ENCODE results near the gene KRTAP5-3. TPM values are rescaled to one million over a fixed set of nuclear protein-coding genes. Genes with fewer than 3 reads are reported as not detected.

The KRTAP5-3 gene
- total and polyA plus RNA-seq, 9 of the 15 experiments (the other 6 are each of a cell fraction or from before 2014, with no cell fraction given), result not detected

DNA sequence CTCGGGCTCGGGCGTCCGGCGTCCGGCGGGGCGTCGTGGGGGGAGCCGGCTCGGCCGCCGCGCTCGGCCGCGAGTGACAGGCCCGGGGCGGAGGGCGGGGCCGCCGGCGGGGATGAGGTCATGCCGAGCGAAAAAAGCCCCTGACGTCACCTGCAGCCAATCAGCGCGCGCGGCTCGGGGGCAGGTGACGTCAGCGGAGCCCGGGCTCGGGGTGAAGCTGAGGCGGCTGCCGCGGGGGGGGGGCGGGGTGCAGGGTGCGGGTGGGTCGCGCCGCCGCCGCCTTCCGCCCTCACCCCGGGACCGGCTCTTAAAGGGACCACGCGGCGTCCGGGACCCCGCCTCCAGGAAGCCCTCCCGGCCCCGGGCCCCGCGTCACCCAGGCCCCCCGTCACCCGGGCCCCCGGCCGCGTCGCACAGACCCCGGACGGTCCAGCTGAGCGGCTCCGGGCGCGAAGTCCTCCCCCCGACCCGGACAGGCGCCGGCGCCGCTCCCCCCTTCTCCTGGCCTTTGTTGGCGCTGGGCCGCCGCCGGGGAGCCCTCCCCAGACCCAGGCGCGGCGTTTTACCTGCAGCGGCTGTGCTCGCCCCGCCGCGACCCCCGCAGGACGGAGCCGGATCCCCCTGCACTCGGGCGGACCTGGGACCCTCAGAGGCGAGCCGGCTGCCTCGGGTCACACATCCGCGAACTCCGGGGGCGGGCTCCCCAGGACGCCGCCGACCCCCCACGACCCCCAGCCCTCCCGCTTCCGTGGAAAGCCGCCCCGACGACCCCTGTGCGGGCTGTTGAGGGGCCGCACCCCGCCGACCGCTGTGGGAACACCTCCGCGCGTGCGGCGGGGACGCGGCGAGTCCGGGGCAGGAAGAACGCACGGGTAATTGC is 35.8 kb downstream of the KRTAP5-3 start, which contains the start of gene DUSP8 (continued):
- 0 out of 4 replicates have a peak, but pooled peaks of 1 of the 2 experiments have one; percentile 8 for TF ChIP-seq NONO (IDR thresholded peaks at IDR 0.05; ENCODE audit: low read depth in 2 of 2, low read length in 1 of 2)
- TF ChIP-seq NR0B1 (IDR thresholded peaks at IDR 0.05; ENCODE audit: partially characterized antibody), result no peak
- no peak for TF ChIP-seq SAFB (IDR thresholded peaks at IDR 0.05; ENCODE audit: borderline replicate concordance, low read depth, low read length)
- no peak for TF ChIP-seq GATAD2A (IDR thresholded peaks at IDR 0.05)
- TF ChIP-seq, protein P1, sequence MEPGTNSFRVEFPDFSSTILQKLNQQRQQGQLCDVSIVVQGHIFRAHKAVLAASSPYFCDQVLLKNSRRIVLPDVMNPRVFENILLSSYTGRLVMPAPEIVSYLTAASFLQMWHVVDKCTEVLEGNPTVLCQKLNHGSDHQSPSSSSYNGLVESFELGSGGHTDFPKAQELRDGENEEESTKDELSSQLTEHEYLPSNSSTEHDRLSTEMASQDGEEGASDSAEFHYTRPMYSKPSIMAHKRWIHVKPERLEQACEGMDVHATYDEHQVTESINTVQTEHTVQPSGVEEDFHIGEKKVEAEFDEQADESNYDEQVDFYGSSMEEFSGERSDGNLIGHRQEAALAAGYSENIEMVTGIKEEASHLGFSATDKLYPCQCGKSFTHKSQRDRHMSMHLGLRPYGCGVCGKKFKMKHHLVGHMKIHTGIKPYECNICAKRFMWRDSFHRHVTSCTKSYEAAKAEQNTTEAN (CRISPR knock-in tag; IDR thresholded peaks at IDR 0.05), result no peak
- TF ChIP-seq TFAM (CRISPR knock-in tag; conservative IDR thresholded peaks at IDR 0.05), result no peak
- no peak for TF ChIP-seq ZNF57 (CRISPR knock-in tag; IDR thresholded peaks at IDR 0.05)
- no peak for TF ChIP-seq MXD1 (CRISPR knock-in tag; IDR thresholded peaks at IDR 0.05; ENCODE audit: borderline replicate concordance, poor library complexity, severe bottlenecking)
- no peak for TF ChIP-seq SREBF2 (CRISPR knock-in tag; IDR thresholded peaks at IDR 0.05)
- TF ChIP-seq SLC30A9 (CRISPR knock-in tag; IDR thresholded peaks at IDR 0.05), result no peak
- TF ChIP-seq RERE (CRISPR knock-in tag; IDR thresholded peaks at IDR 0.05; ENCODE audit: borderline replicate concordance), result no peak
- peak; percentile 98 for TF ChIP-seq ATF7 (IDR thresholded peaks at IDR 0.05)
- no peak for TF ChIP-seq CTCFL (IDR thresholded peaks at IDR 0.05; ENCODE audit: borderline replicate concordance, insufficient read depth, low read depth, low read length, poor library complexity, severe bottlenecking)

All from K562 (cell line).